ENCODE measurements around the gene AIM2.

- TF ChIP-seq ZNF274 (IDR thresholded peaks at IDR 0.05; ENCODE audit: low read depth, low read length) (no peak), YY1 (IDR thresholded peaks at IDR 0.05; ENCODE audit: insufficient read depth, insufficient read length) (no peak), SUZ12 (IDR thresholded peaks at IDR 0.05; ENCODE audit: extremely low read depth, insufficient read depth, insufficient read length) (no peak)
These were observed 64.1 kb downstream of the AIM2 start for GRCh38 chr1:159012495-159012894.

Data from NT2/D1 (cell line).